Esophagus squamous epithelium (tissue), 4 donors: Measurements from ENCODE around the gene NUDT16L1.

Experiments
- POLR2A ChIP-seq, 4 donors: fragments of 450-650 bp; IDR thresholded peaks; one replicate each; pipeline ENCODE4 v1.6.1; 2017; ENCODE audit warnings: antibody characterized with exemption in 4 of 4, mild to moderate bottlenecking in 4 of 4, moderate library complexity in 3 of 4
- TF ChIP-seq, protein P1 (sequence below), 6 experiments: fragments of 450-650 bp in 4 of 6; fragments of 200-600 bp in 2 of 6; sonication (generic) in 2 of 6; IDR thresholded peaks; one replicate each; pipeline ENCODE4 v1.5.1; 2016 to 2019; ENCODE audit warnings: antibody characterized with exemption in 6 of 6, mild to moderate bottlenecking in 4 of 6, moderate library complexity in 4 of 6

DNA sequence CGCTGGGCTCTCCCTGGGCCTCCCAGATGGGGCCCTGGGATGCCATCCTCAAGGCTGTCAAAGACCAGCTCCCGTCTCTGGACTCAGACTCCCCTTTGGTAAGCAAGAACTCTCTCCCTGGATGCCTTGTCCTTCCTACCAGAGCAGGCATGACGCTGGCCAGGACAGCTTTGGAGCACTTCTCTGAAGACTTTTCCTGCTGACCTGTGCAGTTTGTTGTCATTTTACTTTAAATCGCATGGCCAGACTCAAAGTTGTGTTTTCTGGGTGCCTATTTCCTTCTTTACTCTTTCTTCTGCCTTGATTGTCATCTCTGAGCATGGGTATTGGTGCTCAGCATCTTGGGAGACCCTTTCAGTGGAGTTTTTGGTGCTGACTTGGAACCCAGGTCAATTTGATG is 43.2 kb downstream of the NUDT16L1 start:
- TF ChIP-seq, protein P1, sequence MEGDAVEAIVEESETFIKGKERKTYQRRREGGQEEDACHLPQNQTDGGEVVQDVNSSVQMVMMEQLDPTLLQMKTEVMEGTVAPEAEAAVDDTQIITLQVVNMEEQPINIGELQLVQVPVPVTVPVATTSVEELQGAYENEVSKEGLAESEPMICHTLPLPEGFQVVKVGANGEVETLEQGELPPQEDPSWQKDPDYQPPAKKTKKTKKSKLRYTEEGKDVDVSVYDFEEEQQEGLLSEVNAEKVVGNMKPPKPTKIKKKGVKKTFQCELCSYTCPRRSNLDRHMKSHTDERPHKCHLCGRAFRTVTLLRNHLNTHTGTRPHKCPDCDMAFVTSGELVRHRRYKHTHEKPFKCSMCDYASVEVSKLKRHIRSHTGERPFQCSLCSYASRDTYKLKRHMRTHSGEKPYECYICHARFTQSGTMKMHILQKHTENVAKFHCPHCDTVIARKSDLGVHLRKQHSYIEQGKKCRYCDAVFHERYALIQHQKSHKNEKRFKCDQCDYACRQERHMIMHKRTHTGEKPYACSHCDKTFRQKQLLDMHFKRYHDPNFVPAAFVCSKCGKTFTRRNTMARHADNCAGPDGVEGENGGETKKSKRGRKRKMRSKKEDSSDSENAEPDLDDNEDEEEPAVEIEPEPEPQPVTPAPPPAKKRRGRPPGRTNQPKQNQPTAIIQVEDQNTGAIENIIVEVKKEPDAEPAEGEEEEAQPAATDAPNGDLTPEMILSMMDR (IDR thresholded peaks at IDR 0.05): no peak
- no peak for TF ChIP-seq POLR2A (IDR thresholded peaks at IDR 0.05)
